K562 (cell line): ENCODE data around the gene PTTG1IP.

Source experiments
- CAMTA2 ChIP-seq: fragments of 250-450 bp; sonication (Bioruptor Pico); conservative IDR thresholded peaks from 2 replicates; pipeline ENCODE4 v1.5.1; 2022
- CTCF ChIP-seq, 3 experiments: IDR thresholded peaks in 2 of 3; conservative IDR thresholded peaks in 1 of 3; 2 replicates each; pipeline ENCODE4 v1.5.1; 2011 to 2012; ENCODE audit warnings: low read length in 3 of 3, mild to moderate bottlenecking in 3 of 3, control low read depth in 2 of 3, improper control_type of control experiment in 1 of 3, inconsistent platforms in 1 of 3, low read depth in 1 of 3, mixed read lengths in 1 of 3, moderate library complexity in 1 of 3; ENCODE audit not compliant: insufficient read depth in 2 of 3
- EP300 ChIP-seq: IDR thresholded peaks from 2 replicates; pipeline ENCODE4 v1.6.1; 2012; ENCODE audit warnings: low read length, improper control_type of control experiment
- MYC ChIP-seq, 2 experiments: fragments of 250-450 bp in 1 of 2; sonication (Bioruptor Pico) in 1 of 2; IDR thresholded peaks; 2 replicates each; pipeline versions ENCODE4 v1.5.1 to v1.6.1; 2012 to 2021; ENCODE audit warnings: low read depth in 2 of 2, borderline replicate concordance in 1 of 2, improper control_type of control experiment in 1 of 2, low read length in 1 of 2, mild to moderate bottlenecking in 1 of 2, moderate library complexity in 1 of 2
- RAD21 ChIP-seq, 2 experiments: fragments of 250-450 bp in 1 of 2; fragments of 450-650 bp in 1 of 2; sonication (Bioruptor Pico) in 1 of 2; formaldehyde crosslinking in 1 of 2; IDR thresholded peaks in 1 of 2; conservative IDR thresholded peaks in 1 of 2; 2 replicates each; pipeline versions ENCODE4 v1.4.0 to v1.8.0; 2020 to 2022; ENCODE audit warnings: mild to moderate bottlenecking in 2 of 2, moderate library complexity in 1 of 2
- RCOR1 ChIP-seq, 2 experiments: IDR thresholded peaks; 2 replicates each; pipeline ENCODE4 v1.6.1; 2012; ENCODE audit warnings: low read depth in 2 of 2, low read length in 2 of 2, borderline replicate concordance in 1 of 2, improper control_type of control experiment in 1 of 2
- RFX1 ChIP-seq: fragments of 450-650 bp; IDR thresholded peaks from 2 replicates; pipeline ENCODE4 v1.6.1; 2016; ENCODE audit warnings: mild to moderate bottlenecking, moderate library complexity
- RFX5 ChIP-seq: IDR thresholded peaks from 2 replicates; pipeline ENCODE4 v1.6.1; 2011; ENCODE audit warnings: low read depth, mild to moderate bottlenecking, improper control_type of control experiment, low read length
- SPI1 ChIP-seq: IDR thresholded peaks from 2 replicates; pipeline ENCODE4 v1.6.1; 2011; ENCODE audit warnings: low read depth, low read length, control low read depth, borderline replicate concordance
- TFAM ChIP-seq: fragments of 250-450 bp; sonication (Bioruptor Pico); conservative IDR thresholded peaks from 2 replicates; pipeline ENCODE4 v1.5.0; 2021; ENCODE audit warnings: mild to moderate bottlenecking, moderate library complexity
- ZFP30 ChIP-seq: fragments of 250-450 bp; sonication (Bioruptor Pico); IDR thresholded peaks from 2 replicates; pipeline ENCODE4 v1.8.0; 2022; ENCODE audit warnings: moderate library complexity, mild to moderate bottlenecking, inconsistent platforms, borderline replicate concordance
- ZNF707 ChIP-seq: fragments of 250-450 bp; sonication (Bioruptor Pico); conservative IDR thresholded peaks from 2 replicates; pipeline ENCODE4 v1.8.0; 2022; ENCODE audit warnings: inconsistent platforms, mild to moderate bottlenecking, moderate library complexity

DNA sequence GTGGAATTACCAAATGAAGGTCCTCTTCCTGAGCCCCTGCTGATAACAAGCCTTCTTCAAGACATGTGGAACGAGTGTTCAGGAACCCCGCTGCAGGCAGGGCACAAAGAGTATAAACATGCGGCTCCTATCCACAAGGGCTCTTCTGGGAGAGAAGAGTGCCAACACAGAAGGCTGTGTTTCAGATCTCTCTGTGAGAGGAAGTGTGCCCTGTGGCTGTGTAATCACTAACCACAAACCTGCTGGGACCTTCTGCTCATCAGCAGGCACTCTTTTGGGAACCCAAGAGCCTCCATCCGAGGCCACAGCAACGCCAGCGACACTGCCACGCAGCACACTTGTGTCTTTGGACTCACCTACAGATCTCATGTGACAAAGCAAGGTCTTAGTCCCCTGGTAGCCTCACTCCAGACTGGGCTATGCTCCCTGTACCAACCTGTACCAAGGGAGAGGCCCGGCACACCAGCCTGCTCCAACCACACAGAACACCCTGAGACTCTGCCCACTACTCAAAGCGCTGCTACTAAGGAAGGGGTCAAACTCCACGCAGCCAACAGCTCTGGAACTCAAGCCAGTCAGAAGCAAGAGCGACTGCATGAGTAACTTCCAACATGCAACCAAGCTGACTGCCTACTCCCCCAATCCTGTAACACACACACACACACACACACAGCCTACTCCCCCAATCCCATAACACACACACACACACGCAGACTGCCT lies 7.8 kb downstream of the PTTG1IP start:
- TF ChIP-seq RAD21 (CRISPR knock-in tag; conservative IDR thresholded peaks at IDR 0.05 in 1 of 2, IDR thresholded peaks at IDR 0.05 in 1 of 2) (no peak), CAMTA2 (CRISPR knock-in tag) (no peak), RFX1 (no peak), RFX5 (no peak), TFAM (no peak), ZFP30 (CRISPR knock-in tag) (no peak), EP300 (no peak), ZNF707 (CRISPR knock-in tag) (no peak), RCOR1 (IDR thresholded peaks at IDR 0.05; ENCODE audit: borderline replicate concordance in 1 of 2, low read depth in 2 of 2, low read length in 2 of 2) (no peak), CTCF (IDR thresholded peaks at IDR 0.05 in 2 of 3, conservative IDR thresholded peaks at IDR 0.05 in 1 of 3; ENCODE audit: insufficient read depth in 2 of 3, low read depth in 1 of 3, low read length in 3 of 3) (no peak), MYC (IDR thresholded peaks at IDR 0.05; ENCODE audit: low read depth, low read length) (no peak), MYC (CRISPR knock-in tag; IDR thresholded peaks at IDR 0.05; ENCODE audit: borderline replicate concordance, low read depth) (no peak), SPI1 (no peak)
